ENCODE data around the gene C9orf50.

Gene C9orf50

DNA sequence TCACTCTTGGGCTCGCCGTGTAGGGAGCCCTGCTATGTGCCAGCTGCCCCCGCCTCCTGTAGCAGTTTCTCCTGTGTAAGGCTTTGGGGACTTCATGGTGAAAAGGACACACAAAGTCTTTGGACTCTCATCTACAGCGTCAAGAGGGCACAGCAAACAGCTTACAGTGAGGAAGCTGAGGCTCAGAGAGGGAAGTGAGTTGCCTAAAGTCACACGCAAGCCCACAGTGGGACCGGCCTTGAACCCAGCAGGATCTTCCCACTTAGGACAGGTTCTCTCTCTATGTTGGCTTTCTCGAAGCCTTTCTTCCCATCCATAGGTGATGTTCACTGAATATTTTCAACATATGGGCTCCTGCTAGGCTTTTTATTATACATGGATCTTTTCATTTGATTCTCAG lies 34.8 kb upstream of the C9orf50 start:
- no peak overlapping the region for H3K27ac Mint-ChIP-seq
- H3K27me3 Mint-ChIP-seq (ENCODE audit: low read depth): peaks cover 66% of the 10 kb centered on the region
- no peaks in the 10 kb centered on the region for H3K9me3 Mint-ChIP-seq
- H3K36me3 Mint-ChIP-seq (ENCODE audit: low read depth): no peaks in the 10 kb centered on the region
- H3K4me1 Mint-ChIP-seq: peaks cover 21% of the 10 kb centered on the region
- H3K4me3 Mint-ChIP-seq: no peak overlapping the region
- TF ChIP-seq, protein P1, sequence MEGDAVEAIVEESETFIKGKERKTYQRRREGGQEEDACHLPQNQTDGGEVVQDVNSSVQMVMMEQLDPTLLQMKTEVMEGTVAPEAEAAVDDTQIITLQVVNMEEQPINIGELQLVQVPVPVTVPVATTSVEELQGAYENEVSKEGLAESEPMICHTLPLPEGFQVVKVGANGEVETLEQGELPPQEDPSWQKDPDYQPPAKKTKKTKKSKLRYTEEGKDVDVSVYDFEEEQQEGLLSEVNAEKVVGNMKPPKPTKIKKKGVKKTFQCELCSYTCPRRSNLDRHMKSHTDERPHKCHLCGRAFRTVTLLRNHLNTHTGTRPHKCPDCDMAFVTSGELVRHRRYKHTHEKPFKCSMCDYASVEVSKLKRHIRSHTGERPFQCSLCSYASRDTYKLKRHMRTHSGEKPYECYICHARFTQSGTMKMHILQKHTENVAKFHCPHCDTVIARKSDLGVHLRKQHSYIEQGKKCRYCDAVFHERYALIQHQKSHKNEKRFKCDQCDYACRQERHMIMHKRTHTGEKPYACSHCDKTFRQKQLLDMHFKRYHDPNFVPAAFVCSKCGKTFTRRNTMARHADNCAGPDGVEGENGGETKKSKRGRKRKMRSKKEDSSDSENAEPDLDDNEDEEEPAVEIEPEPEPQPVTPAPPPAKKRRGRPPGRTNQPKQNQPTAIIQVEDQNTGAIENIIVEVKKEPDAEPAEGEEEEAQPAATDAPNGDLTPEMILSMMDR (IDR thresholded peaks at IDR 0.05; ENCODE audit: unreplicated experiment in 3 of 3): no peak

DNA sequence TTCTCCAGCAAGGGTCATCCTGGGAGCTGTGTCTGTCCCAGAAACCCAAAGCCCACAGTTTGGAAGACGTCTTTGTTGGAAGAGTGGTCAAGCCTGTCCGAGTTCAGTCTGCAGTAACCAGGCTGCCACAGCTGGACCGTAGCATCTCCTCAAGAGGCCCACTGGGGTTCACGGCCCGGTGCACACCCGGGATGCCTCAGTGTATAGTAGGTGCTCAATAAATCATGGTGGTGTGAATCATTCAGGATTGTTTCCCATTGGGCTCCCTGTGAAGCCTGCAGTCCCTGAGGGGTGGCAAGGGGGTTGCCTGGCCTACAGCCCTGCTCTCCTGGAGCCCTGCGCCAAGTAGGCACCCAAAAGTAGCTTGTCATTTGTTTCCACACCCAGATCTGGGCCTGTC lies 34.3 kb upstream of the C9orf50 start:
- H3K36me3 Mint-ChIP-seq (ENCODE audit: low read depth): no peaks in the 10 kb centered on the region

DNA sequence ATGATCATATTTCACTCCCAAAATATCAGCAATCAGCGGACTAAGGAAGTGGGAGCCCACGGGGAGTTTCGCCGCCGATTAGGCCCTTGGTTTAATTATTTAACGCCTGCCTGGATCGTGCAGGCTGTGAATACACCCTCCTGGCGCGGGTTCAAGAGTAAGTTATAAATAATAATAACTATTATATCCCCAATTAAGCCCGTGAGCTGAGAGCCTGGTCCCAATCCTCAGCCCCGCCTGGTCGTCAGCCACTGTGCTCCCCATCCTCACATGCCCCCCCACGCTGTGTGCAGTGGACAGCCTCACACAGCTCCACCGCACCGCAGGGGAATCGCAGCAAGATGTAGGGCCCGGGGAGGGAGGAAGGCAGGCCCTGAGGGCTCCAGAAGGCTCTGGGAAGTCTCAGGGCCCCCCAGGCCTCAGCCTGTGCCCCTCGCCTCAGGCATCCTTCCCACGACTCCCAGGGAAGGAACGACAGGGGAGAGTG lies 33.7 kb upstream of the C9orf50 start:
- peaks cover 26% of the 10 kb centered on the region for H3K4me1 Mint-ChIP-seq
- TF ChIP-seq, protein P1 (IDR thresholded peaks at IDR 0.05; ENCODE audit: unreplicated experiment in 3 of 3): no peak
- peak overlapping the region in 2 of 3 experiments; percentile 24 to 39 for H3K4me3 Mint-ChIP-seq

More for the DNA sequence above, 34.3 kb upstream of the C9orf50 start:
- Mint-ChIP-seq H3K27ac (peak overlapping the region in 1 of 3 experiments; percentile 84), H3K9me3 (no peaks in the 10 kb centered on the region), H3K27me3 (ENCODE audit: low read depth) (peaks cover 64% of the 10 kb centered on the region), H3K4me3 (no peak overlapping the region), H3K4me1 (peaks cover 24% of the 10 kb centered on the region)
- TF ChIP-seq, protein P1 (IDR thresholded peaks at IDR 0.05; ENCODE audit: unreplicated experiment in 3 of 3): no peak

DNA sequence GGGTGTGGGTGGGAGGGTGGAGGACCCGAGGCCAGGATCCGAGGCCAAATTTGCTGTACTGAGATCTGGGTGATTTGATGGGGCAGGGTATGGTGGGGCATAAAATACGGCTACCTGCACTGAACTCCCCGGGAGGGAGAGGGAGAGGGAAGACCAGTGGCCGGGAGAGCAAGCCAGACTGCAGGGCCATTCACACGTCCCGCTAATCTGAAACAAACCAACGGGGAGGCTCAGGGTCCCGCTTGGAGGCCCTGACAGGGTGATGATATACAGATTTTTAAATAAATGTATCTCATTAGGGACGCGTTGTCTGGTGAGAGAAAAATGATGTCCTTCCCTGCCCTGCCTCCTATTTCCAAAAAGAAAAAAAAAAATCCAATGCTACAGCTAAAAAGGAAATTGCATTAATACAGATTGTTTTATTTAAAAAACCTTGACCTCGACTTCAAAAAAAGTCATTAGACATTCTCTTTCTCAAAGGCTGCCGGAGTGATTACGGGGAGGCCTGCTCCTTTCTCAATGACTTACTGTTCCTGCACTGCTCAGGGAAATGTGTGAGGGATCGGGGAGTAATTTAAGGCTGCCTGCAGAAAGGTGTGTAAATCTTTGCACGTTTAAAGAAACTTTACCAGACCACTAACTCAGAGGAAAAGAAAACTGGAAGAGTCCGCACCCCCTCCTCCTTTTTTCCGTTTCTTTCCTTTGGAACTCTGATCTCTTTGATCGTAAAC lies 33.1 kb upstream of the C9orf50 start:
- no peaks in the 10 kb centered on the region for H3K9me3 Mint-ChIP-seq
- peaks cover 60% of the 10 kb centered on the region for H3K27me3 Mint-ChIP-seq (ENCODE audit: low read depth)
- peaks cover 26% of the 10 kb centered on the region for H3K4me1 Mint-ChIP-seq
- TF ChIP-seq, protein P1 (IDR thresholded peaks at IDR 0.05; ENCODE audit: unreplicated experiment in 3 of 3): no peak
- H3K27ac Mint-ChIP-seq: peak overlapping the region; percentile 17 to 84 (median 32)
- no peaks in the 10 kb centered on the region for H3K36me3 Mint-ChIP-seq (ENCODE audit: low read depth)
- peak overlapping the region; percentile 10 to 39 (median 29) for H3K4me3 Mint-ChIP-seq

More for the DNA sequence above, 33.7 kb upstream of the C9orf50 start:
- Mint-ChIP-seq H3K27me3 (ENCODE audit: low read depth) (peaks cover 64% of the 10 kb centered on the region), H3K27ac (peak overlapping the region; percentile 17 to 84 (median 32)), H3K36me3 (ENCODE audit: low read depth) (no peaks in the 10 kb centered on the region), H3K9me3 (no peaks in the 10 kb centered on the region)

DNA sequence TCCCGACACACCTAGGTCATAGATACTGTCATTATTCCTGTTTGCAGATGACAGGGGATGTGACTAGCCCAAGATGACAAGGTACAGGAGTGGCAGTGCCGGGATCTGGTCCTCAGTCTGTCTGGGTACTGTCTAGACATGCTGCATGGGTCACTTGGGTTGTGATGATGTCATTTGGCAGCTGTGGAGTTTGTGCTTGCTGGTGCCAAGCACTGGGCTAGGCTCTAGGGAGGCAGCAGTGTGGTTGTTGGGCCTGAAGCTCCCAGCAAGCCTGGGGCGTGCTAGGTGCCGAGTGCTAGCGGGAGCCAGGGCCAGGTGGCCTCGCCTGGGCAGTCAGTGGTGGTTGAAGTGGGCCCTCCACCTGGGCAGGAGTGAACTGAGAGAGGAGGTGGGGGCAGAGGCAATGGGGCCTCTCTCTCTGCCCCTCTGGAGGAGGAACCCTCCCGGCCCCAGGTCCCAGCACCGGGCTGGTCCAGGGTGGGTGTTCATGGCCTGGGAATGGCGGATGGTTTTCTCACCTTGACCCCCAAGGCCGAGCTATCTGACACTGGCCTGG lies 29.9 kb upstream of the C9orf50 start:
- TF ChIP-seq, protein P1 (IDR thresholded peaks at IDR 0.05; ENCODE audit: unreplicated experiment in 3 of 3): no peak
- Mint-ChIP-seq H3K36me3 (ENCODE audit: low read depth) (peaks cover 4% of the 10 kb centered on the region), H3K4me1 (peaks cover 22% of the 10 kb centered on the region), H3K27ac (peak overlapping the region in 2 of 3 experiments; percentile 69 to 75), H3K4me3 (no peak overlapping the region), H3K9me3 (no peaks in the 10 kb centered on the region), H3K27me3 (ENCODE audit: low read depth) (peaks cover 46% of the 10 kb centered on the region)
